Panc1 (cell line): ENCODE measurements around the gene DAB1. TPM values are rescaled to one million over a fixed set of nuclear protein-coding genes. Genes with fewer than 3 reads are reported as not detected.

ENCODE experiments used
- ATAC-seq: fragments of 200-7000 bp; cut with Tn5 transposase; 2 replicates; pipeline ENCODE4 v1.9.1; 2020; ENCODE audit warnings: mild to moderate bottlenecking, moderate library complexity
- BruUV-seq: library from RNA; stranded (reverse); fragments of 400-500 nt; replicated peaks from 2 replicates; lab custom pipeline; 2021; lab: Mats Ljungman, UMichigan
- CTCF ChIA-PET: fragments of 300-600 bp; sonication (Branson Sonifier 250); formaldehyde crosslinking; loops from one replicate; lab custom pipeline; 2022; ENCODE audit warnings: antibody characterized with exemption; lab: Charles Lee
- POLR2A ChIA-PET: fragments of 300-600 bp; sonication (Branson Sonifier 250); formaldehyde crosslinking; loops from one replicate; lab custom pipeline; 2022; ENCODE audit warnings: antibody characterized with exemption; lab: Charles Lee
- DNase-seq: peaks from one replicate; pipeline ENCODE4 v3.0.0-alpha.2; 2010; ENCODE audit warnings: low read depth, low spot score
- H3K27ac ChIP-seq: 2 replicates; pipeline ENCODE4 v1.5.1; 2011; ENCODE audit warnings: mild to moderate bottlenecking, low read length, inconsistent platforms
- H3K27me3 ChIP-seq: fragments of 200-500 bp; sonication (Bioruptor generic); 2 replicates; pipeline ENCODE4 v1.6.0; 2014; ENCODE audit warnings: low read length, inconsistent platforms; ENCODE audit not compliant: control insufficient read depth, insufficient read depth
- H3K36me3 ChIP-seq: fragments of 200-500 bp; sonication (Bioruptor generic); 2 replicates; pipeline ENCODE4 v1.5.1; 2014; ENCODE audit warnings: inconsistent platforms, mild to moderate bottlenecking, low read length, moderate library complexity; ENCODE audit not compliant: control insufficient read depth, insufficient read depth
- H3K4me1 ChIP-seq: 2 replicates; pipeline ENCODE4 v1.5.1; 2011; ENCODE audit warnings: inconsistent platforms, mild to moderate bottlenecking, low read length, moderate library complexity; ENCODE audit not compliant: control insufficient read depth, insufficient read depth
- H3K4me3 ChIP-seq, 2 experiments: 2 replicates each; pipeline ENCODE4 v1.5.1; 2011 to 2012; ENCODE audit warnings: low read depth in 2 of 2, low read length in 2 of 2, mild to moderate bottlenecking in 2 of 2, inconsistent platforms in 1 of 2, moderate library complexity in 1 of 2
- H3K9me3 ChIP-seq: fragments of 200-500 bp; sonication (Bioruptor generic); 2 replicates; pipeline ENCODE4 v1.5.1; 2014; ENCODE audit warnings: low read depth, mild to moderate bottlenecking, inconsistent platforms, low read length, moderate library complexity; ENCODE audit not compliant: control insufficient read depth, insufficient read depth
- POLR2AphosphoS5 ChIP-seq: IDR thresholded peaks from 2 replicates; pipeline ENCODE4 v1.6.1; 2012; ENCODE audit warnings: mild to moderate bottlenecking, low read depth, low read length, moderate library complexity
- SIN3A ChIP-seq: IDR thresholded peaks from 2 replicates; pipeline ENCODE4 v1.6.1; 2012; ENCODE audit warnings: low read depth, mild to moderate bottlenecking, low read length, moderate library complexity, borderline replicate concordance; ENCODE audit not compliant: insufficient read depth
- TCF7L2 ChIP-seq: IDR thresholded peaks from 2 replicates; pipeline ENCODE4 v1.6.1; 2011; ENCODE audit warnings: mild to moderate bottlenecking, low read depth, low read length, inconsistent platforms
- in situ Hi-C: cut with HindIII; loops from 2 replicates; pipeline ENCODE4 v1.10.0; 2016; ENCODE audit warnings: low sequenced_read_pairs, low pct_unique_long_range_greater_than_20kb
- intact Hi-C: fragments of 100-400 bp; cut with micrococcal nuclease; formaldehyde crosslinking; loops from one replicate; pipeline ENCODE4 v1.10.0; 2022; ENCODE audit not compliant: unreplicated experiment
- total RNA-seq: library from RNA; stranded (reverse); gene quantifications from one replicate; pipeline ENCODE4 v1.2.1, GENCODE V29; 2021; ENCODE audit not compliant: unreplicated experiment
- TF ChIP-seq, protein P1 (sequence below): fragments of 450-650 bp; IDR thresholded peaks from 2 replicates; pipeline ENCODE4 v1.5.1; 2017; ENCODE audit warnings: mild to moderate bottlenecking
- TF ChIP-seq, protein P2 (sequence below), 2 experiments: IDR thresholded peaks; 2 replicates each; pipeline ENCODE4 v1.6.1; 2011 to 2012; ENCODE audit warnings: low read depth in 2 of 2, control low read depth in 1 of 2, low read length in 1 of 2, mild to moderate bottlenecking in 1 of 2, moderate library complexity in 1 of 2; ENCODE audit not compliant: insufficient read depth in 1 of 2

The DAB1 gene
- total RNA-seq, 1 experiment from 2014 or later, result 0.05 TPM

GRCh38 chr1:56977910-56978309 lies 445.9 kb downstream of the DAB1 start:
- no peak for DNase-seq
- no peaks in the 10 kb centered on the region for H3K36me3 ChIP-seq
- ChIA-PET POLR2A (no interaction called here), CTCF (no interaction called here)
- intact Hi-C loops (no loop called here), in situ Hi-C loops (no loop called here)
- peaks cover 5% of the 10 kb centered on the region; the same call in 1 of the 2 replicates for H3K27me3 ChIP-seq
- no peak overlapping the region for H3K4me3 ChIP-seq
- no peaks in the 10 kb centered on the region for H3K9me3 ChIP-seq
- H3K27ac ChIP-seq, result no peak overlapping the region
- no TSS peak for BruUV-seq
- no peak for ATAC-seq
- TF ChIP-seq, protein P1, sequence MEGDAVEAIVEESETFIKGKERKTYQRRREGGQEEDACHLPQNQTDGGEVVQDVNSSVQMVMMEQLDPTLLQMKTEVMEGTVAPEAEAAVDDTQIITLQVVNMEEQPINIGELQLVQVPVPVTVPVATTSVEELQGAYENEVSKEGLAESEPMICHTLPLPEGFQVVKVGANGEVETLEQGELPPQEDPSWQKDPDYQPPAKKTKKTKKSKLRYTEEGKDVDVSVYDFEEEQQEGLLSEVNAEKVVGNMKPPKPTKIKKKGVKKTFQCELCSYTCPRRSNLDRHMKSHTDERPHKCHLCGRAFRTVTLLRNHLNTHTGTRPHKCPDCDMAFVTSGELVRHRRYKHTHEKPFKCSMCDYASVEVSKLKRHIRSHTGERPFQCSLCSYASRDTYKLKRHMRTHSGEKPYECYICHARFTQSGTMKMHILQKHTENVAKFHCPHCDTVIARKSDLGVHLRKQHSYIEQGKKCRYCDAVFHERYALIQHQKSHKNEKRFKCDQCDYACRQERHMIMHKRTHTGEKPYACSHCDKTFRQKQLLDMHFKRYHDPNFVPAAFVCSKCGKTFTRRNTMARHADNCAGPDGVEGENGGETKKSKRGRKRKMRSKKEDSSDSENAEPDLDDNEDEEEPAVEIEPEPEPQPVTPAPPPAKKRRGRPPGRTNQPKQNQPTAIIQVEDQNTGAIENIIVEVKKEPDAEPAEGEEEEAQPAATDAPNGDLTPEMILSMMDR, result no peak
- TF ChIP-seq SIN3A, result no peak
- TF ChIP-seq, protein P2, sequence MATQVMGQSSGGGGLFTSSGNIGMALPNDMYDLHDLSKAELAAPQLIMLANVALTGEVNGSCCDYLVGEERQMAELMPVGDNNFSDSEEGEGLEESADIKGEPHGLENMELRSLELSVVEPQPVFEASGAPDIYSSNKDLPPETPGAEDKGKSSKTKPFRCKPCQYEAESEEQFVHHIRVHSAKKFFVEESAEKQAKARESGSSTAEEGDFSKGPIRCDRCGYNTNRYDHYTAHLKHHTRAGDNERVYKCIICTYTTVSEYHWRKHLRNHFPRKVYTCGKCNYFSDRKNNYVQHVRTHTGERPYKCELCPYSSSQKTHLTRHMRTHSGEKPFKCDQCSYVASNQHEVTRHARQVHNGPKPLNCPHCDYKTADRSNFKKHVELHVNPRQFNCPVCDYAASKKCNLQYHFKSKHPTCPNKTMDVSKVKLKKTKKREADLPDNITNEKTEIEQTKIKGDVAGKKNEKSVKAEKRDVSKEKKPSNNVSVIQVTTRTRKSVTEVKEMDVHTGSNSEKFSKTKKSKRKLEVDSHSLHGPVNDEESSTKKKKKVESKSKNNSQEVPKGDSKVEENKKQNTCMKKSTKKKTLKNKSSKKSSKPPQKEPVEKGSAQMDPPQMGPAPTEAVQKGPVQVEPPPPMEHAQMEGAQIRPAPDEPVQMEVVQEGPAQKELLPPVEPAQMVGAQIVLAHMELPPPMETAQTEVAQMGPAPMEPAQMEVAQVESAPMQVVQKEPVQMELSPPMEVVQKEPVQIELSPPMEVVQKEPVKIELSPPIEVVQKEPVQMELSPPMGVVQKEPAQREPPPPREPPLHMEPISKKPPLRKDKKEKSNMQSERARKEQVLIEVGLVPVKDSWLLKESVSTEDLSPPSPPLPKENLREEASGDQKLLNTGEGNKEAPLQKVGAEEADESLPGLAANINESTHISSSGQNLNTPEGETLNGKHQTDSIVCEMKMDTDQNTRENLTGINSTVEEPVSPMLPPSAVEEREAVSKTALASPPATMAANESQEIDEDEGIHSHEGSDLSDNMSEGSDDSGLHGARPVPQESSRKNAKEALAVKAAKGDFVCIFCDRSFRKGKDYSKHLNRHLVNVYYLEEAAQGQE (IDR thresholded peaks at IDR 0.05; ENCODE audit: insufficient read depth in 1 of 2, low read depth in 2 of 2, low read length in 1 of 2), result no peak
- no peaks in the 10 kb centered on the region for H3K4me1 ChIP-seq

DNA sequence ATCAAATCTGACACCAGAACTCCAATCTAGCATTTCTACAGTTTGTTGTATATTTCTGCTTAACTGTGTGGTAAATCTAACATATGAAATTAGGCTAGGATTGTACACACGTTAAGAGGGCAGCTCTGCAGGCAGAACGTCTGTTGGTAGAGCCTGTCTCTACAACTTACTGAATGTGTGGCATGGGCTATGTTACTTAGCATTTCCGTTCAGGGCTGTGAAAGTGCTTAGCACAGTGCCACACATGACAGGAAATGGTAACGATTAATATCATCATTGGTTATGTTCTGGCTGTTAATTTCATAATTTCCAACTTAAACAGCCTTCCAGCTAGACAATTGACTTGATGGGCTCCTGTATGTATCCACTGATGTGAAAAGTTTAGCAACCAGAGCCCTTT lies 448.4 kb downstream of the DAB1 start:
- Histone ChIP-seq H3K27ac (no peak overlapping the region), H3K36me3 (no peaks in the 10 kb centered on the region), H3K9me3 (no peaks in the 10 kb centered on the region), H3K4me1 (no peaks in the 10 kb centered on the region), H3K4me3 (no peak overlapping the region), H3K27me3 (peaks cover 6% of the 10 kb centered on the region; the same call in 1 of the 2 replicates)
- ATAC-seq (no peak), DNase-seq (no peak)
- ChIA-PET CTCF (no interaction called here), POLR2A (no interaction called here)
- BruUV-seq, result no TSS peak
- intact Hi-C loops, result no loop called here
- in situ Hi-C loops, result no loop called here
- TF ChIP-seq SIN3A, result no peak
- TF ChIP-seq, protein P2 (IDR thresholded peaks at IDR 0.05; ENCODE audit: insufficient read depth in 1 of 2, low read depth in 2 of 2, low read length in 1 of 2), result no peak
- TF ChIP-seq POLR2AphosphoS5, result no peak
- TF ChIP-seq TCF7L2, result no peak
- TF ChIP-seq, protein P1, result no peak
